ENCODE data around the gene ATRIP.

GRCh38 chr3:48486952-48487351 lies 40.4 kb downstream of the ATRIP start:
- TF ChIP-seq CTCF (optimal IDR thresholded peaks at IDR 0.05 in 1 of 3, IDR thresholded peaks at IDR 0.05 in 1 of 3, conservative IDR thresholded peaks at IDR 0.05 in 1 of 3; ENCODE audit: extremely low read depth in 1 of 3, insufficient read depth in 2 of 3, low read length in 3 of 3) (no peak), EZH2 (IDR thresholded peaks at IDR 0.05; ENCODE audit: low read length) (no peak)
